ENCODE results near the gene CHD5.

CHD5 gene

GRCh38 chr1:6109688-6110087, 70.4 kb downstream of the CHD5 start:
- DNase-seq, result no peak

- no peak for DNase-seq
Measured at GRCh38 chr1:6108937-6109614, 71.0 kb downstream of the CHD5 start.

- DNase-seq, result no peak
Measured at GRCh38 chr1:6108476-6108875, 71.6 kb downstream of the CHD5 start.

GRCh38 chr1:6107409-6108356, 72.4 kb downstream of the CHD5 start:
- DNase-seq, result no peak

GRCh38 chr1:6106977-6107376, 73.1 kb downstream of the CHD5 start:
- no peak for DNase-seq

- DNase-seq, result no peak
Measured at GRCh38 chr1:6106321-6106731, 73.8 kb downstream of the CHD5 start.

- no peak for DNase-seq
Measured at GRCh38 chr1:6105763-6106162, 74.4 kb downstream of the CHD5 start.

GRCh38 chr1:6105218-6105679, 74.9 kb downstream of the CHD5 start:
- no peak for DNase-seq

GRCh38 chr1:6104631-6105030, 75.5 kb downstream of the CHD5 start:
- no peak for DNase-seq

GRCh38 chr1:6103854-6104530, 76.1 kb downstream of the CHD5 start:
- DNase-seq, result no peak

- no peak for DNase-seq
Measured at GRCh38 chr1:6103111-6103853, 76.8 kb downstream of the CHD5 start.

GRCh38 chr1:6102532-6102845, 77.6 kb downstream of the CHD5 start:
- DNase-seq, result no peak

GRCh38 chr1:6101826-6102531, 78.1 kb downstream of the CHD5 start:
- DNase-seq, result no peak

- no peak for DNase-seq
Measured at GRCh38 chr1:6100861-6101783, 79.0 kb downstream of the CHD5 start.

GRCh38 chr1:6099787-6100765, 80.0 kb downstream of the CHD5 start:
- DNase-seq, result no peak

GRCh38 chr1:6099297-6099696, 80.8 kb downstream of the CHD5 start:
- no peak for DNase-seq

- DNase-seq, result no peak
Measured at GRCh38 chr1:6098303-6099215, 81.6 kb downstream of the CHD5 start.

GRCh38 chr1:6097824-6098223, 82.3 kb downstream of the CHD5 start:
- DNase-seq, result no peak

GRCh38 chr1:6097117-6097595, 83.0 kb downstream of the CHD5 start:
- DNase-seq, result no peak

Measured in NK-92 treated with Interleukin-12 subunit alpha and Interleukin-12 subunit beta, amount 100 ng/mL, for 24 hours (cell line).